ENCODE data around the gene ATL1.

ATL1 gene

DNA sequence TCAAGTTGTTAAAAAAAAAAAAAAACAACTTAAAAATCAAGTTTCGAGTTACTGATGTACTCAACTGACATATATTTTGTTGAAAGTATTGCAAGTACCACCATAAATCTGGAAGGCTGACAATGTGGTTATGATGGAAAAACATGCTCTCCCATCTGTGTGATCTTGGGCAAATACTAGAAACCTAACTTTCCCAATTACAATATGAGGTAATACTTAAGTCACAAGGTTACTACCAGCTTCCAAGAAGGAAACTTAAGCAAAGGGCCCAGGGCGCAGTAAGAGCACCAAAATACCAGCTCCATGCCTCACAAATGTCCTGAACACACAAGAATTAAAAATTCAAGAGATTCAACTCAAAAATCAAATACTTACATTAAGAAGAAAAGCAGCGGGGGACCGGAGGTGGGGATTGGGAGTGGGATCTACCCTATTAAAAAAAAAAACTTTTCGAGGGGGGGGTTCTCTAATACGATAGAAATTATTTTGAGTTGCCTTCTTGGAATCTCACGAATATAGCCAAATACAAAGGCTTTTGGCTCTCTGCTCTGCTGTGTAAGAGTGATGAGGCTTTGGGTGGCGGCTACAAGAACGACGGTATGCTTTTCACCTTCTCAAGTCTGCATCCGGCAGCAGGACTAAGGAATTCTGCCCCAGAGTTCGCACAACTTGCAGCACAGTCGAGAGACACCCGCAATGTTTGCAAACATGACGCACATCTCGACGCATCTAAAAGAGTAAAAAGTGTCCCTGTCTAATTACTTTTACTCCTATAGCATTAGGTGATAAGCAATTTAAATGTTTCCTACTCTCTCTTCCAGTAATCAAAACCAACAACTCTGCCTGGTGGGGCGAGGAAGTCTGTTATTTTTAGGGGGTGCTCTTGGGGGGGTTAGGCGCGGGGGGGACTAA is 107.1 kb downstream of the ATL1 start:
- Histone ChIP-seq H3K27ac (peak overlapping the region; percentile 92), H3K9me3 (ENCODE audit: severe bottlenecking) (no peaks in the 10 kb centered on the region), H3K4me3 (ENCODE audit: low read depth, low read length) (peak overlapping the region; percentile 79), H3K27me3 (ENCODE audit: insufficient read depth, low read depth, severe bottlenecking) (no peaks in the 10 kb centered on the region), H3K36me3 (peaks cover 5% of the 10 kb centered on the region)
- peak; percentile 16 for DNase-seq
- TF ChIP-seq, protein P1, sequence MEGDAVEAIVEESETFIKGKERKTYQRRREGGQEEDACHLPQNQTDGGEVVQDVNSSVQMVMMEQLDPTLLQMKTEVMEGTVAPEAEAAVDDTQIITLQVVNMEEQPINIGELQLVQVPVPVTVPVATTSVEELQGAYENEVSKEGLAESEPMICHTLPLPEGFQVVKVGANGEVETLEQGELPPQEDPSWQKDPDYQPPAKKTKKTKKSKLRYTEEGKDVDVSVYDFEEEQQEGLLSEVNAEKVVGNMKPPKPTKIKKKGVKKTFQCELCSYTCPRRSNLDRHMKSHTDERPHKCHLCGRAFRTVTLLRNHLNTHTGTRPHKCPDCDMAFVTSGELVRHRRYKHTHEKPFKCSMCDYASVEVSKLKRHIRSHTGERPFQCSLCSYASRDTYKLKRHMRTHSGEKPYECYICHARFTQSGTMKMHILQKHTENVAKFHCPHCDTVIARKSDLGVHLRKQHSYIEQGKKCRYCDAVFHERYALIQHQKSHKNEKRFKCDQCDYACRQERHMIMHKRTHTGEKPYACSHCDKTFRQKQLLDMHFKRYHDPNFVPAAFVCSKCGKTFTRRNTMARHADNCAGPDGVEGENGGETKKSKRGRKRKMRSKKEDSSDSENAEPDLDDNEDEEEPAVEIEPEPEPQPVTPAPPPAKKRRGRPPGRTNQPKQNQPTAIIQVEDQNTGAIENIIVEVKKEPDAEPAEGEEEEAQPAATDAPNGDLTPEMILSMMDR (IDR thresholded peaks at IDR 0.05; ENCODE audit: low read depth, low read length): no peak

DNA sequence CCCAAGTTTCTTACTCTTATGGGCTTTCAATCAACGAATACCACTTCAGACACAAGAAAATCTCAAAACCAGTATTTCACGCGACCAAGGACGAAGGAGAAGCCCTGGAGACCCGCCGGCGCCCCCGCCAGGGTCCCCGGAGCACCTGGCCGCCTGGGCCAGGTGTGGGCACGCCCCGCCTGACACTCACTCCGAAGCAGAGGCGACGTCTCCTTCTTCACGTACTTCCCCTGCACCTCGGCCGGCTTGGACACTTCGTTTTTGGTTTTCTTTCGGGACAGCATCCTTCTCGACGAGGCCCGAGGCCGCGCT is 107.7 kb downstream of the ATL1 start:
- peak; percentile 41 for DNase-seq
- TF ChIP-seq, protein P1 (IDR thresholded peaks at IDR 0.05; ENCODE audit: low read depth, low read length): no peak
- Histone ChIP-seq H3K36me3 (no peaks in the 10 kb centered on the region; the same call in none of the 2 replicates), H3K27me3 (ENCODE audit: insufficient read depth, low read depth, severe bottlenecking) (no peaks in the 10 kb centered on the region), H3K4me3 (ENCODE audit: low read depth, low read length) (peak overlapping the region; percentile 79), H3K9me3 (ENCODE audit: severe bottlenecking) (no peaks in the 10 kb centered on the region), H3K27ac (peak overlapping the region; percentile 92)

DNA sequence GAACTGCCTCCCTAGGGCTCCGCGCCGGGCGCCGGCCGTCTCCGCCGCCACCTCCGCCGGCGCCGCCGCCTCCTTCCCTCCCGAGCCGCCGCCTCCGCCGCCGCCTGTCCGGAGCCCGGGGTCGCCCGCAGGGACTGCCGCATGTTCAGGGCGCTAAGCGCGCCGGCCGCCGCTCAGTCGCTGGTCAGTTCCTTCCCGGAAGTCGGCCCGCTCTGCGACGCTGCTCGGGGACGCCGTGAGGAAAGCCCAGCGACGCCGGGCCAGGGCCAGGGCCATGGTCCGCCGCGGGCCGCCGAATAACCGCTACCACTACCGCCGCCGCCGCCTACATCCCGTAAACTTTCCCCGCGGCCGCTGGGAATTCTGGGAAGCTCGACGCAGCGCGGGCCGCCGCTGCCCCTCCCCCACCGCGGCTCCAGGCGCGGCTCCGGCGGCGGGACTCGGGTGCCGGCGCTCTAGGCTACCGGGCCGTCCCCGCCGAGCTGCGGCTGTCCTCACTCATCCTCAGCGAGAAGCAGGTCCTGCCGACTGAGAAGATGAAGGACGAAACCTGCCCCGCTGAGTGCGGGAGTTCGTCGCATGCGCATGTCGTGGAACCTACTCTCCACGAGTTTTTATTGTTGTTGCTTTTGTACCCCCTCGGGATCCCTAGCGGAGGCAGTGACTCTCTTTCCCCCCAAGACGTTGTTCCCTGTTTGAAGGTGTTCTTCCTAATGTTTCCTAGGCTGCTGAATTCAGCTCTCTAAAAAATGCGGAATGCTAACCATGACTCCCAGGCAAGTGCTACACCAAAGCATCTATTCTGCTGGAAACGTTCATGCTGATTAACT is 108.3 kb downstream of the ATL1 start, which contains the start of gene SAV1:
TSS of gene SAV1 (minus strand) at position 311 of the 830 bp plus-strand sequence. CDS start 339 bp downstream, outside the sequence.
- Histone ChIP-seq H3K27ac (peak within 1 kb of the TSS; percentile 92), H3K4me3 (ENCODE audit: low read depth, low read length) (peak within 1 kb of the TSS; percentile 79), H3K36me3 (no peaks in the 10 kb centered on the region; the same call in none of the 2 replicates), H3K9me3 (ENCODE audit: severe bottlenecking) (no peaks in the 10 kb centered on the region), H3K27me3 (ENCODE audit: insufficient read depth, low read depth, severe bottlenecking) (no peaks in the 10 kb centered on the region)
- DNase-seq: peak; percentile 81
- TF ChIP-seq, protein P1 (IDR thresholded peaks at IDR 0.05; ENCODE audit: low read depth, low read length): no peak

DNA sequence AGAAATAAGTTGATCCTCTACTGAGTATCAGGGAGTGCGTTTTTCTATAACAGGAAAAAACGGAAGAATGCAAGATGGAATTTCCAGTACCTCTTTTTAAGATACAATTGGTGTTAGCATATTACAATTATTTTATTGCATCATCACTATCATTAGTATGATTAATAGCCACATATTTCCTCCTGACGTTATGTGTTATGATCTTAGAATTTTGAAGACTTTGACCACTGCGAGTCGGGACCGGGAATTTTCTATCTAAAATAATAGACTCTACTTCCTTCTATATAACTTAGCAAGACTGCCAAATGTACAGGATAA is 108.8 kb downstream of the ATL1 start:
- Histone ChIP-seq H3K27ac (peak overlapping the region; percentile 92), H3K36me3 (no peaks in the 10 kb centered on the region; the same call in none of the 2 replicates), H3K9me3 (ENCODE audit: severe bottlenecking) (no peaks in the 10 kb centered on the region), H3K27me3 (ENCODE audit: insufficient read depth, low read depth, severe bottlenecking) (no peaks in the 10 kb centered on the region), H3K4me3 (ENCODE audit: low read depth, low read length) (peak overlapping the region; percentile 79)
- TF ChIP-seq, protein P1 (IDR thresholded peaks at IDR 0.05; ENCODE audit: low read depth, low read length): no peak
- DNase-seq: no peak

DNA sequence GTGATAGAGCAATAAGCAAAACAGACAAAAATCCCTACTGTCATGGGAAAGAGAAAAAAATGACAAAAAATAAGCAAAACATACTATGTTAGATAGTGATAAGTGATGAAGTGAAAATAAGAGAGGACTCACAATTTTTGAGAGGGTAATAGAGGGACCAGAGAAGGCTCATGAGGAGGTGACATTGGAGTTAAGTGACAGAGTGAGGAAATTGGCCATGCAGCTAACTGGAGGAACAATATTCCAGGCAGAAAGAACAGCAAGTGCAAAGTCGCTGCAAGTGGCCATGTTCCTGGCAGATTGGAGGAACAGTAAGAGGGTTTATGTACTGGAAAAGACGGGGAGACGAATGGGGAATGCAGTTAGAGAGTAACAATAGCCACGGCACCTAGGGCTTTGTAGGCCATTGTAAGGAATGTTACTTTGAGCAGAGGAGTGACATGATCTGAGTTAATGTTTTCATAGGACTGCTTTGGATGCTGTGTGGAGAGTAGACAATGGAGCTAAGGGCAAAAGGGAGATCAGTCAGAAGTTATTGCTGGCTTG is 109.6 kb downstream of the ATL1 start:
- H3K27ac ChIP-seq: no peak overlapping the region
- no peaks in the 10 kb centered on the region for H3K27me3 ChIP-seq (ENCODE audit: insufficient read depth, low read depth, severe bottlenecking)
- H3K36me3 ChIP-seq: no peaks in the 10 kb centered on the region; the same call in 1 of the 2 replicates
- H3K9me3 ChIP-seq (ENCODE audit: severe bottlenecking): no peaks in the 10 kb centered on the region
- no peak for DNase-seq
- no peak overlapping the region for H3K4me3 ChIP-seq (ENCODE audit: low read depth, low read length)
- TF ChIP-seq, protein P1 (IDR thresholded peaks at IDR 0.05; ENCODE audit: low read depth, low read length): no peak
